Islet of Langerhans (tissue), 1 donor: ENCODE measurements around the gene RPH3AL.
"Not testable (repeated sequence)": the region's sequence is repeated elsewhere in the genome, so short reads cannot be mapped to it uniquely, and the experiment has no call there.

Experiments
- FAIRE-seq: peaks from one replicate; lab custom pipeline; 2011; peaks lifted over from hg19 to GRCh38; lab: Jason Lieb, UNC

The RPH3AL gene

DNA sequence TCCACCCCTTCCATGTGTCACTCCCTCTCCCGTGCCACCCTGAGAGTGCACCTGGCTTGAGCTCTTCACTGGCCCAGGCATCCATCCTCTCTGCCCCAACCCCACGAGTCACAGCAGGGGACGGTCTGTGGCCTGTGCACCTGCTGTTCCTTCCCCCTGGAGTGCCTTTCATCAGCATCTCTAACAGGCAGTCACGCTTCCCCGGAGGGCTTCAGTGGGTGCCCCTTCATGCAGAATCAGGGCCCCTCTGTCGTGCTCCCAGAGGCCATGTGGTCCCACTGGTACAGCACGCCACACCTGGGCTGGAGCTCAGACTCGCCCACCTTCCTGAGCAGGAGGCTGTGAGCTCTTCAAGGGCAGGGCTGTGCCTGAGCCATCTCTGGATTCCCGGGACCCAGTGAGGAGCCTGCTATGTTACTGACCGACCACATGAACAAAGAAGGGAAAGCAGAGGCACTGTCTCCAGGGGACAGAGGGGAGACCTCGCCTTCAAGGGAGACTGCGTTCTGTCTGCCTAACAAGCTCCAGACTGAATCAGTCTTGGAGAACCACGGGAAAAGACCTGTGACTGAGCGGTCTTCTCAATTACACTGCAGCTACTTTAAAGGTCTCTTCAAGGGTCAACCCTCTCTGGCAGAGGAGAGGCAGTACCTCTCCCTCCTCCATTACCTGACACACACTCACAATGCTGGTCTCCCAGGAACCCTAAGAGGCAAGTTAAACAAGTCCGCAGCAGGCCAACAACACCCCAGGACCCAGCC is 92.4 kb downstream of the RPH3AL start:
- no peak for FAIRE-seq

- FAIRE-seq, result no peak
Observed at GRCh38 chr17:259341-259976, 93.1 kb downstream of the RPH3AL start.

DNA sequence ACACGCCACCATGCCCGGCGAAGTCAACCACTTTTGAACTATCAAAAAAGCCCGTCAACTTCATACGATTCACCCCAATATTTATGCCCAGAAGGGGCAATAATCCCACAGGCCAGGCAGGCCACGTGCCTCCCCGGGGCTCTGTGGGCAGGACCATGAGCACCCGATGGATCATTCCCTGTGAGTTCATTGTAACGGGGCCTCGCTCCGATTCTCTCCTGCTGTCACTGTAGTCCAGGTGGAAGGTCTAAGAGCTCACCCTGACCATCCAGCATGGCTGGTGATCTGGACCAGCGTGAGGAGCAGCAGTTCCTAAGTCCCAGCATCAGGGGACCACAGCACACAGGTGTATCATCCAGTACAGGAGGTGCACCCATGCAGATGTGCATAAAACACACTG is 93.7 kb downstream of the RPH3AL start:
- no peak for FAIRE-seq

- FAIRE-seq, result no peak
Observed at GRCh38 chr17:258045-258734, 94.4 kb downstream of the RPH3AL start.

DNA sequence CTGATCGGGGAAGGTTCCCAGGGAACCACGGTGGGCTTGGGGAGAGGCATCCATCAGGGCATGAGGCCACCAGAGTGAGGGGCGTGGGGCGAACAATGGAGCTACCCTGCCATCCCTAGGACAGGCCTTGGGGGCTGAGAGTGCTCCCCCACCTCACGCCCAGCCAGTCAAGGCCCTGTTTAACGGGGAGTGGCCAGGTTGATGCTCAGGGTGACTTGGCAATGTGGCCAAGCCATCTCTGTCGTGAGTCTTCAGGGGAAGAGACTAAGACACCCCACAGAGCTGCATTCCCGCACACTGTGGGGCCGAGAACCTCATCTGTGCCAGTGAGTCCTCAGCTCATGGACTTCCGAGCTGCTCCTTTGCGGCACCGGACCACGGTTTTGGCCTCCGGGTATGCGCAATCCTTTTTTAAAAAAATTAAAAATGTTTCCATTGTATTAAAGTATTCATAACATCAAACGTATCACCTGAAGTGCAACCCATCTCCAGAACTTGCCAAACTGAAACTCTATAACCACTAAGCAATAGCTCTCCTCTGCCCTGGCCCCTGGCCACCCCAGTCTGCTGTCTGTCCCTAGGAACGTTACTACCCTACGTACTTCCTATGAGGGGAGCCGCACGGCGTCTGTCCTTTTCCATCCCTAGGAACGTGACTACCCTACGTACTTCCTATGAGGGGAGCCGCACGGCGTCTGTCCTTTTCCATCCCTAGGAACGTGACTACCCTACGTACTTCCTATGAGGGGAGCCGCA is 99.3 kb downstream of the RPH3AL start:
- no peak for FAIRE-seq

DNA sequence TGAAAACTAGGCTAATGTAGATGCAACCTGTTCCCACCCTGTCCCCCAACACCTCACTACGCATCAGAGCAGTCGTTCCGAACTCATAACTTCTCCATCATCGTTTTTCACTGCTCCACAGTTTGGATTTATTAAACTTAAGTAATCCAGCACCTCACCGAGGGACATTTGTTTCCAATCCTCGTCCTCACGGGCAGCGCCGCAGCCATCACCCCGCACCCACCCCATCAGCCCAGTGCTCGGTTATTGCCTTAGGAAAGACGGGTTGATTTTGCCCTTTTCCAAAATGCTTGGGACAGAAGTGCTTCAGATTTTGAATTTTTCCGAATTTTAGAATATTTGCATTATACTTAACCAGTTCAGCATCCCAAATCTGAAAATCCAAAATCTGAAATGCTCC is 100.2 kb downstream of the RPH3AL start:
- FAIRE-seq, result no peak

GRCh38 chr17:251531-251930 is 101.1 kb downstream of the RPH3AL start:
- FAIRE-seq, result no peak

DNA sequence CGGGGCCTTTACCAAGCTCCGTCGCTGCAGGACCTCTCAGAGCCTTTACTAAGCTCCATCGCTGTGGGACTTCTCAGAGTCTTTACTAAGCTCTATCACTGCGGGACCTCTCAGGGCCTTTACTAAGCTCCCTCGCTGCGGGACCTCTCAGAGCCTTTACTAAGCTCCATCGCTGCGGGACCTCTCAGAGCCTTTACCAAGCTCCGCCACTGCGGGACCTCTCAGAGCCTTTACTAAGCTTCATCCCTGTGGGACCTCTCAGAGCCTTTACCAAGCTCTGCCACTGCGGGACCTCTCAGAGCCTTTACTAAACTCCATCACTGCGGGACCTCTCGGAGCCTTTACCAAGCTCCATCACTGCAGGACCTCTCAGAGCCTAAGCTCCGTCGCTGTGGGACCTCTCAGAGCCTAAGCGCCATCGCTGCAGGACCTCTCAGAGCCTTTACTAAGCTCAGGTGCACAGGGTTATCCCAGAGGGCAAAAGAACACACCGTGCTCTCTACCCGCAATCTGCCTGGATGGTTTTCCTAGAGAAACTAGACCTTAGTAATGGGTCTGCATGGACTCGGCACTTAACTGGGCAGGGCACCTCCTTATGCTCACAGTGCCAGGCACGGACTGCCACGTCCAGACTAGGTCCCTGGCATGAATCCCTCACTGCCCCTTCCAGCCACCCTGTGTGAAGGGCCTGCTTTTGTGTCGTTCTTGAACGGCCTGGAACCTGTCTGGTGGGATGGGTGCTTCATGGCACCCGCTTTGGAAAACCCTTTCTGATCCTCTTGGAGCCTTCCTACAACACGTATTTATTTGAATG is 101.9 kb downstream of the RPH3AL start:
- FAIRE-seq, result no peak

GRCh38 chr17:249236-249993 is 103.2 kb downstream of the RPH3AL start:
- FAIRE-seq, result no peak

GRCh38 chr17:248337-249235 is 104.0 kb downstream of the RPH3AL start:
- no peak for FAIRE-seq

DNA sequence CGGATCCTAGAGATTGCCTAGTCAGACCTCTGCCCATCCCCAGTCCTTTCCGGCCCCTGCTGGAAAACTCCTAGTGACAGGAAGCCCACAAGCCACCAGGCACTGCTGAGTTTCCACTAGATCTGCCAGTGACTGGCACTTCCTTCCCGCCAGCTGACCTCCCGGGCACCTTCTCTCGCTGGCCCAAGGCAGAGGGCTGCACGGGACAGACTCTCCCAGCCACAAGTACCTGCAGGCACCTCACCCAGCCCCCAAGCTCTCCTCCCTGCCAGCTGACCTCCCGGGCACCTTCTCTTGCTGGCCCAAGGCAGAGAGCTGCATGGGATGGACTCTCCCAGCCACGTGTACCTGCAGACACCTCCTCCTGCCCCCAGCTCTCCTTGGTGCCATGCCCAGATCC is 104.8 kb downstream of the RPH3AL start:
- FAIRE-seq, result no peak

GRCh38 chr17:246851-247421 is 105.7 kb downstream of the RPH3AL start:
- FAIRE-seq, result no peak

DNA sequence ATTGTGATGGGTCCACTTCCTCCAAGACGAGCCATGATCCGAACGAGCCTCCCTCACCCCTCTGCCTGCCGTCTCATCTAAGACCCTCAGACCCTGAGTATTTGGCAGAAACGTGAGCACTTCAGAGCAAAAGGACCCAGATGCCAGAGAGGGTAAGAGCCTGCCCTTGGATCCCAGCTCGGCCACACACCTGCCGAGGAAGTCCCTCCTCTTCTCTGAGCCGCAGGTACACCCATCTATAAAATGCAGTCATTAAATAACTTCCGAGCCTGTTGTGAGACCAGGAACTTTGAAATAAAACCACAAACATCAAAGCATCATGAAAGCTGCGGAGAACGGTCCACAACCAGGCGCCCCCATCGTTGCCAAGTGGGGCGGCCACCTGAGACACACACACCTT is 106.4 kb downstream of the RPH3AL start:
- FAIRE-seq, result no peak

DNA sequence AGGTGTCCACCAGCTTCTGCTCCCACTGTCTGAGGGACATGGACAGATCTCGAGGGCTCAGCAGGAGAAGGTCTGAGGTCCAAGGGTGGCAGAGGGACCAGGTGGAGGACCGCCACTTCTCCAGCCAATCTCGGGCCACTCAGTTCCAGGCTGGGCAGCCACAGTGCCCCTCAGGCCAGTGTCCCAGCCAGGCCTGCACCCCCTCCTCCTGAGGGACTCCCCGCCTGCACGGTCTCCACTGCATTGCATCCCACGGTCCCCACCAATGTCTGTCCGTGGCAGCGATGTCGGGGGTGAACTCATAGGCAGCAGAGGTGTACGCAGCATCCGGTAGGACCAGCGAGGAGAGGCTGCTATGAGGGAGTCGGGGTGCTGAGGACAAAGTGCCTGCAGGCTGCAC is 107.0 kb downstream of the RPH3AL start:
- FAIRE-seq, result no peak

- no peak for FAIRE-seq
Observed at GRCh38 chr17:245020-245419, 107.6 kb downstream of the RPH3AL start.

DNA sequence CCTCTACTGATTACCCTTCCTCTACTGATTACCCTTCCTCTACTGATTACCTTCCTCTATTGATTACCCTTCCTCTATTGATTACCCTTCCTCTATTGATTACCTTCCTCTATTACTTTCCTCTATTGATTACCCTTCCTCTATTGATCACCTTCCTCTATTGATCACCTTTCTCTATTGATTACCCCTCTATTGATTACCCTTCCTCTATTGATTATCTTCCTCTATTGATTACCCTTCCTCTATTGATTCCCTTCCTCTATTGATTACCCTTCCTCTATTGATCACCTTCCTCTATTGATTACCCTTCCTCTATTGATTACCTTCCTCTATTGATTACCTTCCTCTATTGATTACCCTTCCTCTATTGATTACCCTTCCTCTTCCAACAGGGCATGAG is 108.7 kb downstream of the RPH3AL start:
- FAIRE-seq, result not testable (repeated sequence)

GRCh38 chr17:238964-239259 is 113.7 kb downstream of the RPH3AL start:
- FAIRE-seq, result no peak

DNA sequence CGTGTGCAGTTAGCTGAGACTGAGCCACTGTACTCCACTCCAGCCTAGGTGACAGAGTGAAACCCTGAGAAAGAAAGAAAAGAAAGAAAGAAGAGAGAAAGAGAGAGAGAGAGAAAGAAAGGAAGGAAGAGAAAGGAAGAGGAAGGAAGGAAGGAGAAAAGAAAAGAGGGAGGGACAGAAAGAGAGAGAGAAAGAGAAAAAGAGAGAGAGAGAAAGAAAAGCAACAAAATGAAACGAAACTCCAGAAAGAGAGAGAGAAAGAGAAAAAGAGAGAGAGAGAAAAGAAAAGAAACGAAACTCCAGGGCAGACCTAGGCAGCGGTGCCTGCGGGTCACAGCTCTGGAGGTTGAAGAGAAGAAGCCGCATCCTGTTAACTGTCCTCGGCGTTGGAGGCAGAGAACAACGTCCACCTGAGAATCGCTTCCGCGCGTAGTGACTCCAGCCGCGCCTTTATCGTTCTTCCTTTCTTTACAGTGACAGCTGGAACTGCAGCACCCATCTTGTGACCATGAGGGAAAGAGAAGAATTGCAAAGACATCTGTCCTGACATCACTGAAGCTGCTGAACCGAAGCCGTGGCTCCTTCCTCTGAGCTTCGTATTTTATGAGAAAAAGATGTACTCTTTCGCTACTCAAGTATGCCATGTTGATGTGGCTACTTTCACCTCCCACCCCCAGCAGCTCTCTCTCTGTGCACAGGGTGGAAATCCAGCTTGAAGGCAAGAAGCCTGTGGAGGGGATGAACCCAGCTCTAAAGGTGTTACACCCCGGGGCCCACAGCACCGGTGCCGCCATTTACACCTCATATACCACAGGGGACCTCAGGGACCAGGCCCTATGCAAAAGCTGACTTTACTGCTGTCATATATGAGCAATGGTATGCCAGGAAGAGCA is 114.3 kb downstream of the RPH3AL start:
- no peak for FAIRE-seq

- FAIRE-seq, result no peak
Observed at GRCh38 chr17:237406-237955, 115.1 kb downstream of the RPH3AL start.
